Measurements from ENCODE around the gene ADAMTS3.

Gene ADAMTS3

DNA sequence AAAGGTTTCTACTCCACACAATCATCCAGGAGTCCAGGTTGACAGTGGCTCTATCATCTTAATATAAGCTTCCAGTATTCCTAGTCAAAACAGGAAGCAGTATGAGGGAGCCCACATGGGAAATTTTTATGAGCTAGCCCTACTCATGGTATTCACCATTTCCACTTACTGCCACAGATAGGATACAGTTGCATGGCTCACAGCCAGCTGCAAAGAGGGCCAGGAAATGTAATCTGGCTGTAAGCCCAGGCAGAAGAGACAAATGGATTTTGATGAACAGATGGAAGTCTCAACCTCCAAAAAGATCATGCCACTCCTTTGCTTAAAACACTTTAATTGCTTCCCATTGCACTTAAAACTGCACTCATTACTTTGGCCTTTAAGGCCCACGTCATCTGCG lies 150.6 kb downstream of the ADAMTS3 start:
- POLR2A ChIA-PET = no interaction called here
- Histone ChIP-seq H3K4me1 (ENCODE audit: control insufficient read depth, insufficient read depth, low read length) (peaks cover 5% of the 10 kb centered on the region), H3K36me3 (ENCODE audit: control insufficient read depth in 2 of 2, insufficient read depth in 1 of 2, low read length in 2 of 2) (no peaks in the 10 kb centered on the region), H3K9me3 (ENCODE audit: control insufficient read depth, insufficient read depth, low read depth, low read length) (no peaks in the 10 kb centered on the region), H3K27ac (ENCODE audit: extremely low read depth, low read depth, low read length) (no peak overlapping the region; the same call in 1 of the 2 replicates), H3K4me3 (ENCODE audit: low read depth, low read length) (no peak overlapping the region)
- CTCF ChIA-PET = no interaction called here
- TF ChIP-seq ZNF16 (tag by site-specific recombination; IDR thresholded peaks at IDR 0.05; ENCODE audit: low read depth) (no peak), ZNF768 (tag by site-specific recombination; IDR thresholded peaks at IDR 0.05) (no peak), ZFHX2 (tag by site-specific recombination; conservative IDR thresholded peaks at IDR 0.05) (no peak), ZNF473 (tag by site-specific recombination; IDR thresholded peaks at IDR 0.05) (no peak), ZNF560 (tag by site-specific recombination; IDR thresholded peaks at IDR 0.05; ENCODE audit: borderline replicate concordance) (no peak), ZIC2 (tag by site-specific recombination; IDR thresholded peaks at IDR 0.05) (no peak), ZNF433 (tag by site-specific recombination; IDR thresholded peaks at IDR 0.05; ENCODE audit: low read depth) (no peak), FEZF1 (tag by site-specific recombination; IDR thresholded peaks at IDR 0.05) (peak; percentile 56), ZNF561 (tag by site-specific recombination; IDR thresholded peaks at IDR 0.05; ENCODE audit: borderline replicate concordance) (no peak), ZNF121 (tag by site-specific recombination; IDR thresholded peaks at IDR 0.05) (no peak), ZNF366 (tag by site-specific recombination; conservative IDR thresholded peaks at IDR 0.05) (no peak), ZNF837 (tag by site-specific recombination; IDR thresholded peaks at IDR 0.05) (no peak), OSR2 (tag by site-specific recombination; IDR thresholded peaks at IDR 0.05) (peak; percentile 89), ZNF600 (tag by site-specific recombination; IDR thresholded peaks at IDR 0.05) (no peak)
- TF ChIP-seq, protein P1, sequence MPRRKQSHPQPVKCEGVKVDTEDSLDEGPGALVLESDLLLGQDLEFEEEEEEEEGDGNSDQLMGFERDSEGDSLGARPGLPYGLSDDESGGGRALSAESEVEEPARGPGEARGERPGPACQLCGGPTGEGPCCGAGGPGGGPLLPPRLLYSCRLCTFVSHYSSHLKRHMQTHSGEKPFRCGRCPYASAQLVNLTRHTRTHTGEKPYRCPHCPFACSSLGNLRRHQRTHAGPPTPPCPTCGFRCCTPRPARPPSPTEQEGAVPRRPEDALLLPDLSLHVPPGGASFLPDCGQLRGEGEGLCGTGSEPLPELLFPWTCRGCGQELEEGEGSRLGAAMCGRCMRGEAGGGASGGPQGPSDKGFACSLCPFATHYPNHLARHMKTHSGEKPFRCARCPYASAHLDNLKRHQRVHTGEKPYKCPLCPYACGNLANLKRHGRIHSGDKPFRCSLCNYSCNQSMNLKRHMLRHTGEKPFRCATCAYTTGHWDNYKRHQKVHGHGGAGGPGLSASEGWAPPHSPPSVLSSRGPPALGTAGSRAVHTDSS (tag by site-specific recombination; IDR thresholded peaks at IDR 0.05) = no peak
- TF ChIP-seq, protein P2, sequence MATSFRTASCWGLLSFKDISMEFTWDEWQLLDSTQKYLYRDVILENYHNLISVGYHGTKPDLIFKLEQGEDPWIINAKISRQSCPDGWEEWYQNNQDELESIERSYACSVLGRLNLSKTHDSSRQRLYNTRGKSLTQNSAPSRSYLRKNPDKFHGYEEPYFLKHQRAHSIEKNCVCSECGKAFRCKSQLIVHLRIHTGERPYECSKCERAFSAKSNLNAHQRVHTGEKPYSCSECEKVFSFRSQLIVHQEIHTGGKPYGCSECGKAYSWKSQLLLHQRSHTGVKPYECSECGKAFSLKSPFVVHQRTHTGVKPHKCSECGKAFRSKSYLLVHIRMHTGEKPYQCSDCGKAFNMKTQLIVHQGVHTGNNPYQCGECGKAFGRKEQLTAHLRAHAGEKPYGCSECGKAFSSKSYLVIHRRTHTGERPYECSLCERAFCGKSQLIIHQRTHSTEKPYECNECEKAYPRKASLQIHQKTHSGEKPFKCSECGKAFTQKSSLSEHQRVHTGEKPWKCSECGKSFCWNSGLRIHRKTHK (tag by site-specific recombination; IDR thresholded peaks at IDR 0.05) = no peak
- TF ChIP-seq, protein P3, sequence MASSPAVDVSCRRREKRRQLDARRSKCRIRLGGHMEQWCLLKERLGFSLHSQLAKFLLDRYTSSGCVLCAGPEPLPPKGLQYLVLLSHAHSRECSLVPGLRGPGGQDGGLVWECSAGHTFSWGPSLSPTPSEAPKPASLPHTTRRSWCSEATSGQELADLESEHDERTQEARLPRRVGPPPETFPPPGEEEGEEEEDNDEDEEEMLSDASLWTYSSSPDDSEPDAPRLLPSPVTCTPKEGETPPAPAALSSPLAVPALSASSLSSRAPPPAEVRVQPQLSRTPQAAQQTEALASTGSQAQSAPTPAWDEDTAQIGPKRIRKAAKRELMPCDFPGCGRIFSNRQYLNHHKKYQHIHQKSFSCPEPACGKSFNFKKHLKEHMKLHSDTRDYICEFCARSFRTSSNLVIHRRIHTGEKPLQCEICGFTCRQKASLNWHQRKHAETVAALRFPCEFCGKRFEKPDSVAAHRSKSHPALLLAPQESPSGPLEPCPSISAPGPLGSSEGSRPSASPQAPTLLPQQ (tag by site-specific recombination; IDR thresholded peaks at IDR 0.05) = no peak
- TF ChIP-seq, protein P4, sequence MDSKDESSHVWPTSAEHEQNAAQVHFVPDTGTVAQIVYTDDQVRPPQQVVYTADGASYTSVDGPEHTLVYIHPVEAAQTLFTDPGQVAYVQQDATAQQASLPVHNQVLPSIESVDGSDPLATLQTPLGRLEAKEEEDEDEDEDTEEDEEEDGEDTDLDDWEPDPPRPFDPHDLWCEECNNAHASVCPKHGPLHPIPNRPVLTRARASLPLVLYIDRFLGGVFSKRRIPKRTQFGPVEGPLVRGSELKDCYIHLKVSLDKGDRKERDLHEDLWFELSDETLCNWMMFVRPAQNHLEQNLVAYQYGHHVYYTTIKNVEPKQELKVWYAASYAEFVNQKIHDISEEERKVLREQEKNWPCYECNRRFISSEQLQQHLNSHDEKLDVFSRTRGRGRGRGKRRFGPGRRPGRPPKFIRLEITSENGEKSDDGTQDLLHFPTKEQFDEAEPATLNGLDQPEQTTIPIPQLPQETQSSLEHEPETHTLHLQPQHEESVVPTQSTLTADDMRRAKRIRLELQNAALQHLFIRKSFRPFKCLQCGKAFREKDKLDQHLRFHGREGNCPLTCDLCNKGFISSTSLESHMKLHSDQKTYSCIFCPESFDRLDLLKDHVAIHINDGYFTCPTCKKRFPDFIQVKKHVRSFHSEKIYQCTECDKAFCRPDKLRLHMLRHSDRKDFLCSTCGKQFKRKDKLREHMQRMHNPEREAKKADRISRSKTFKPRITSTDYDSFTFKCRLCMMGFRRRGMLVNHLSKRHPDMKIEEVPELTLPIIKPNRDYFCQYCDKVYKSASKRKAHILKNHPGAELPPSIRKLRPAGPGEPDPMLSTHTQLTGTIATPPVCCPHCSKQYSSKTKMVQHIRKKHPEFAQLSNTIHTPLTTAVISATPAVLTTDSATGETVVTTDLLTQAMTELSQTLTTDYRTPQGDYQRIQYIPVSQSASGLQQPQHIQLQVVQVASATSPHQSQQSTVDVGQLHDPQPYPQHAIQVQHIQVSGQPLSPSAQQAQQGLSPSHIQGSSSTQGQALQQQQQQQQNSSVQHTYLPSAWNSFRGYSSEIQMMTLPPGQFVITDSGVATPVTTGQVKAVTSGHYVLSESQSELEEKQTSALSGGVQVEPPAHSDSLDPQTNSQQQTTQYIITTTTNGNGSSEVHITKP (tag by site-specific recombination; IDR thresholded peaks at IDR 0.05) = peak; percentile 60
- TF ChIP-seq, protein P5, sequence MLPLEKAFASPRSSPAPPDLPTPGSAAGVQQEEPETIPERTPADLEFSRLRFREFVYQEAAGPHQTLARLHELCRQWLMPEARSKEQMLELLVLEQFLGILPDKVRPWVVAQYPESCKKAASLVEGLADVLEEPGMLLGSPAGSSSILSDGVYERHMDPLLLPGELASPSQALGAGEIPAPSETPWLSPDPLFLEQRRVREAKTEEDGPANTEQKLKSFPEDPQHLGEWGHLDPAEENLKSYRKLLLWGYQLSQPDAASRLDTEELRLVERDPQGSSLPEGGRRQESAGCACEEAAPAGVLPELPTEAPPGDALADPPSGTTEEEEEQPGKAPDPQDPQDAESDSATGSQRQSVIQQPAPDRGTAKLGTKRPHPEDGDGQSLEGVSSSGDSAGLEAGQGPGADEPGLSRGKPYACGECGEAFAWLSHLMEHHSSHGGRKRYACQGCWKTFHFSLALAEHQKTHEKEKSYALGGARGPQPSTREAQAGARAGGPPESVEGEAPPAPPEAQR (tag by site-specific recombination; IDR thresholded peaks at IDR 0.05) = no peak
- TF ChIP-seq, protein P6, sequence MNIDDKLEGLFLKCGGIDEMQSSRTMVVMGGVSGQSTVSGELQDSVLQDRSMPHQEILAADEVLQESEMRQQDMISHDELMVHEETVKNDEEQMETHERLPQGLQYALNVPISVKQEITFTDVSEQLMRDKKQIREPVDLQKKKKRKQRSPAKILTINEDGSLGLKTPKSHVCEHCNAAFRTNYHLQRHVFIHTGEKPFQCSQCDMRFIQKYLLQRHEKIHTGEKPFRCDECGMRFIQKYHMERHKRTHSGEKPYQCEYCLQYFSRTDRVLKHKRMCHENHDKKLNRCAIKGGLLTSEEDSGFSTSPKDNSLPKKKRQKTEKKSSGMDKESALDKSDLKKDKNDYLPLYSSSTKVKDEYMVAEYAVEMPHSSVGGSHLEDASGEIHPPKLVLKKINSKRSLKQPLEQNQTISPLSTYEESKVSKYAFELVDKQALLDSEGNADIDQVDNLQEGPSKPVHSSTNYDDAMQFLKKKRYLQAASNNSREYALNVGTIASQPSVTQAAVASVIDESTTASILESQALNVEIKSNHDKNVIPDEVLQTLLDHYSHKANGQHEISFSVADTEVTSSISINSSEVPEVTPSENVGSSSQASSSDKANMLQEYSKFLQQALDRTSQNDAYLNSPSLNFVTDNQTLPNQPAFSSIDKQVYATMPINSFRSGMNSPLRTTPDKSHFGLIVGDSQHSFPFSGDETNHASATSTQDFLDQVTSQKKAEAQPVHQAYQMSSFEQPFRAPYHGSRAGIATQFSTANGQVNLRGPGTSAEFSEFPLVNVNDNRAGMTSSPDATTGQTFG (tag by site-specific recombination; IDR thresholded peaks at IDR 0.05; ENCODE audit: borderline replicate concordance) = no peak
- TF ChIP-seq, protein P7, sequence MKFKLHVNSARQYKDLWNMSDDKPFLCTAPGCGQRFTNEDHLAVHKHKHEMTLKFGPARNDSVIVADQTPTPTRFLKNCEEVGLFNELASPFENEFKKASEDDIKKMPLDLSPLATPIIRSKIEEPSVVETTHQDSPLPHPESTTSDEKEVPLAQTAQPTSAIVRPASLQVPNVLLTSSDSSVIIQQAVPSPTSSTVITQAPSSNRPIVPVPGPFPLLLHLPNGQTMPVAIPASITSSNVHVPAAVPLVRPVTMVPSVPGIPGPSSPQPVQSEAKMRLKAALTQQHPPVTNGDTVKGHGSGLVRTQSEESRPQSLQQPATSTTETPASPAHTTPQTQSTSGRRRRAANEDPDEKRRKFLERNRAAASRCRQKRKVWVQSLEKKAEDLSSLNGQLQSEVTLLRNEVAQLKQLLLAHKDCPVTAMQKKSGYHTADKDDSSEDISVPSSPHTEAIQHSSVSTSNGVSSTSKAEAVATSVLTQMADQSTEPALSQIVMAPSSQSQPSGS (tag by site-specific recombination; IDR thresholded peaks at IDR 0.05; ENCODE audit: low read depth) = no peak
- TF ChIP-seq, protein P8, sequence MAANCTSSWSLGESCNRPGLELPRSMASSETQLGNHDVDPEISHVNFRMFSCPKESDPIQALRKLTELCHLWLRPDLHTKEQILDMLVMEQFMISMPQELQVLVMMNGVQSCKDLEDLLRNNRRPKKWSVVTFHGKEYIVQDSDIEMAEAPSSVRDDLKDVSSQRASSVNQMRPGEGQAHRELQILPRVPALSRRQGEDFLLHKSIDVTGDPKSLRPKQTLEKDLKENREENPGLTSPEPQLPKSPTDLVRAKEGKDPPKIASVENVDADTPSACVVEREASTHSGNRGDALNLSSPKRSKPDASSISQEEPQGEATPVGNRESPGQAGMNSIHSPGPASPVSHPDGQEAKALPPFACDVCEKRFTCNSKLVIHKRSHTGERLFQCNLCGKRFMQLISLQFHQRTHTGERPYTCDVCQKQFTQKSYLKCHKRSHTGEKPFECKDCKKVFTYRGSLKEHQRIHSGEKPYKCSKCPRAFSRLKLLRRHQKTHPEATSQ (tag by site-specific recombination; IDR thresholded peaks at IDR 0.05) = no peak

Data from HEK293 (cell line).